Vagina (tissue), 2 donors: ENCODE results near the gene CAPN15. TPM values are rescaled to one million over a fixed set of nuclear protein-coding genes. Genes with fewer than 3 reads are reported as not detected.
A peak's percentile ranks its signal among the peaks of the same experiment; 100 is the strongest.

Experiments
- DNase-seq, 2 donors: peaks; one replicate each; pipeline ENCODE4 v3.0.0-alpha.2; 2017; ENCODE audit errors: extremely low spot score in 2 of 2
- H3K27ac ChIP-seq: fragments of 200-600 bp; sonication (generic); one replicate; pipeline ENCODE4 v1.5.1; 2019
- H3K27me3 ChIP-seq: fragments of 200-600 bp; sonication (generic); one replicate; pipeline ENCODE4 v1.5.1; 2019
- H3K36me3 ChIP-seq, 2 donors: fragments of 200-600 bp; sonication (generic); one replicate each; pipeline ENCODE4 v1.5.1; 2017 to 2019
- H3K4me1 ChIP-seq: fragments of 200-600 bp; sonication (generic); one replicate; pipeline ENCODE4 v1.5.1; 2019
- H3K4me3 ChIP-seq, 2 donors: fragments of 200-600 bp; sonication (generic); 1 replicate in 1 of 2; 2 replicates in 1 of 2; pipeline ENCODE4 v1.5.1; 2016 to 2019
- H3K9me3 ChIP-seq: fragments of 200-600 bp; sonication (generic); one replicate; pipeline ENCODE4 v1.5.1; 2019
- CTCF ChIP-seq, 3 experiments: fragments of 450-650 bp in 2 of 3; fragments of 200-600 bp in 1 of 3; sonication (generic) in 1 of 3; IDR thresholded peaks; one replicate each; pipeline ENCODE4 v1.5.1; 2017 to 2019; ENCODE audit warnings: antibody characterized with exemption in 3 of 3, mild to moderate bottlenecking in 2 of 3, moderate library complexity in 2 of 3
- POLR2A ChIP-seq, 2 donors: fragments of 450-650 bp; IDR thresholded peaks; one replicate each; pipeline ENCODE4 v1.6.1; 2017; ENCODE audit warnings: antibody characterized with exemption in 2 of 2, mild to moderate bottlenecking in 2 of 2, moderate library complexity in 2 of 2
- POLR2AphosphoS5 ChIP-seq, 2 donors: sonication (generic); formaldehyde crosslinking; IDR thresholded peaks; one replicate each; pipeline ENCODE4 v1.9.0; 2017; ENCODE audit warnings: antibody characterized with exemption in 2 of 2, mild to moderate bottlenecking in 2 of 2, low read depth in 1 of 2; ENCODE audit not compliant: insufficient read depth in 1 of 2
- intact Hi-C: fragments of 100-400 bp; cut with DNase I; formaldehyde crosslinking; loops from one replicate; pipeline ENCODE4 v1.15.1; 2023
- total RNA-seq: library from RNA; depleted of rRNA; stranded (reverse); fragments of >200 nt; gene quantifications from one replicate; pipeline ENCODE4 v1.2.3, GENCODE V29; 2016

CAPN15 gene
- total RNA-seq, 1 donor from 2014 or later: 38.3 TPM

DNA sequence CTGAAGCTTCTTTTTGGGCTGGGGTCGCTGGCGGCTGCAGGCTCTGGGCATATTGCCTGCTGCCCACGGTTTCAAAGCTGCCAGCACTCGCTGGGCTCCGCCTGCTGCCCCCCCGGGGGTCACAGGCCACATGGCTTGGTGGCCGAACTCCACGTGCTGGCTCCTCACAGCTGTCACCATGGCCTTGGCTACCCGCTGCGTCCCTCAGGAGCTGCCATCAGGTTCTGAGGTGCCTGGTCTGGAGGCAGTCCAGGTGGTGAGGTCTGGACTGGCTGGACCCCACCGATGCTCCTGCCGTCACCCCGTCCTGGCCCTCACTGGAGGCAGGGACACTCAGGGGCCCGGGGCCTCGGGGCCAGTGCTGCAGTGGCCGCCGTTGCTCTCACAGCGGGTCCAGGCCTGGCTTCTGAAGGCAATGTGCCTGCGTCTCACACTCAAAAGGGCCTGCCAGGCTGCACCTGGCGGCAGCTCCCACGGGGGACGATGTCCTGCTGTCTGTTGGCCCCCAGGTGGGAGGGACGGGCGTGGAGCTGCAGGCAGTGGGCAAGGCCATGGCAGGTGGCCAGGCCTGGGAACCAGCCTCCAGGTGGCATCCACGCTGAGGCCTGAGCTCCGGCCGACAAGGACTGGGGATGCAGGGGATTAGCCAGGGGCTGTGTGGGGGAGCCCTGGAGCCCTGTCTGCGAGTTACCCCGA lies 13.3 kb downstream of the CAPN15 start:
- Histone ChIP-seq H3K36me3 (peaks cover 0 to 16% of the 10 kb centered on the region in 2 donors), H3K4me1 (no peaks in the 10 kb centered on the region), H3K27me3 (no peaks in the 10 kb centered on the region), H3K9me3 (no peaks in the 10 kb centered on the region), H3K27ac (no peak overlapping the region), H3K4me3 (no peak overlapping the region)
- DNase-seq: no peak
- intact Hi-C loops: no loop called here
- no peak for TF ChIP-seq CTCF (IDR thresholded peaks at IDR 0.05)
- no peak for TF ChIP-seq POLR2AphosphoS5 (IDR thresholded peaks at IDR 0.05; ENCODE audit: insufficient read depth in 1 of 2, low read depth in 1 of 2)
- no peak for TF ChIP-seq POLR2A (IDR thresholded peaks at IDR 0.05)

- TF ChIP-seq POLR2AphosphoS5 (IDR thresholded peaks at IDR 0.05; ENCODE audit: insufficient read depth in 1 of 2, low read depth in 1 of 2) (no peak), POLR2A (IDR thresholded peaks at IDR 0.05) (no peak), CTCF (IDR thresholded peaks at IDR 0.05) (no peak)
- intact Hi-C loops: no loop called here
- no peak for DNase-seq
- H3K27me3 ChIP-seq: no peaks in the 10 kb centered on the region
- no peak overlapping the region for H3K27ac ChIP-seq
- H3K36me3 ChIP-seq: peaks cover 0 to 4% of the 10 kb centered on the region in 2 donors
- peaks cover 11% of the 10 kb centered on the region for H3K4me1 ChIP-seq
- no peak overlapping the region for H3K4me3 ChIP-seq
- no peaks in the 10 kb centered on the region for H3K9me3 ChIP-seq
Observed at GRCh38 chr16:543301-544164, 16.0 kb downstream of the CAPN15 start.

- DNase-seq: no peak
- intact Hi-C loops: no loop called here
- Histone ChIP-seq H3K27me3 (no peaks in the 10 kb centered on the region), H3K4me1 (peaks cover 11% of the 10 kb centered on the region), H3K27ac (no peak overlapping the region), H3K4me3 (no peak overlapping the region), H3K36me3 (peaks cover 0 to 7% of the 10 kb centered on the region in 2 donors), H3K9me3 (no peaks in the 10 kb centered on the region)
- no peak for TF ChIP-seq CTCF (IDR thresholded peaks at IDR 0.05)
- no peak for TF ChIP-seq POLR2AphosphoS5 (IDR thresholded peaks at IDR 0.05; ENCODE audit: insufficient read depth in 1 of 2, low read depth in 1 of 2)
- no peak for TF ChIP-seq POLR2A (IDR thresholded peaks at IDR 0.05)
Observed at GRCh38 chr16:544517-544916, 17.0 kb downstream of the CAPN15 start.

- Histone ChIP-seq H3K9me3 (no peaks in the 10 kb centered on the region), H3K27ac (no peak overlapping the region), H3K27me3 (no peaks in the 10 kb centered on the region), H3K4me1 (peaks cover 11% of the 10 kb centered on the region), H3K36me3 (peaks cover 0 to 23% of the 10 kb centered on the region in 2 donors), H3K4me3 (no peak overlapping the region)
- no peak for DNase-seq
- TF ChIP-seq CTCF (IDR thresholded peaks at IDR 0.05) (peak in 2 of 3 experiments; percentile 24 to 53), POLR2AphosphoS5 (IDR thresholded peaks at IDR 0.05; ENCODE audit: insufficient read depth in 1 of 2, low read depth in 1 of 2) (peak in 1 of 2 donors; percentile 25), POLR2A (IDR thresholded peaks at IDR 0.05) (no peak)
- intact Hi-C loops: no loop called here
Observed at GRCh38 chr16:546909-547770, 19.6 kb downstream of the CAPN15 start.
